WTC11 (cell line): ENCODE results near the gene PRDM2.

Experiments used
- ATF2 ChIP-seq: sonication (generic); formaldehyde crosslinking; IDR thresholded peaks from 2 replicates; pipeline ENCODE4 v1.8.1; 2022; ENCODE audit warnings: low read depth, missing genetic modification reagents, borderline replicate concordance
- ETV6 ChIP-seq: sonication (generic); formaldehyde crosslinking; IDR thresholded peaks from 2 replicates; pipeline ENCODE4 v1.8.1; 2022; ENCODE audit warnings: mild to moderate bottlenecking, missing genetic modification reagents
- GRHL2 ChIP-seq: fragments of 250-450 bp; sonication (Bioruptor Pico); IDR thresholded peaks from 2 replicates; pipeline ENCODE4 v1.8.0; 2022; ENCODE audit warnings: mild to moderate bottlenecking, moderate library complexity; ENCODE audit not compliant: insufficient replicate concordance, severe bottlenecking
- HMGA2 ChIP-seq: fragments of 250-450 bp; sonication (Bioruptor Pico); IDR thresholded peaks from 2 replicates; pipeline ENCODE4 v1.4.0; 2021; ENCODE audit warnings: mild to moderate bottlenecking, moderate library complexity
- MXD4 ChIP-seq: fragments of 250-450 bp; sonication (Bioruptor Pico); IDR thresholded peaks from 2 replicates; pipeline ENCODE4 v1.8.0; 2021; ENCODE audit warnings: mild to moderate bottlenecking, moderate library complexity, borderline replicate concordance
- RELA ChIP-seq: sonication (generic); formaldehyde crosslinking; IDR thresholded peaks from 2 replicates; pipeline ENCODE4 v1.8.1; 2022; ENCODE audit warnings: missing genetic modification reagents, mild to moderate bottlenecking, borderline replicate concordance
- TCF7 ChIP-seq: sonication (generic); formaldehyde crosslinking; IDR thresholded peaks from 2 replicates; pipeline ENCODE4 v1.8.0; 2022; ENCODE audit warnings: mild to moderate bottlenecking, low read depth, missing genetic modification reagents, moderate library complexity
- ZNF281 ChIP-seq: sonication (generic); formaldehyde crosslinking; IDR thresholded peaks from 2 replicates; pipeline ENCODE4 v1.8.0; 2023; ENCODE audit warnings: mild to moderate bottlenecking, missing genetic modification reagents
- ZNF317 ChIP-seq: sonication (generic); formaldehyde crosslinking; IDR thresholded peaks from 2 replicates; pipeline ENCODE4 v1.8.1; 2023; ENCODE audit warnings: low read depth, mild to moderate bottlenecking, moderate library complexity, missing genetic modification reagents, borderline replicate concordance
- TF ChIP-seq, protein P1 (sequence below): fragments of 200-600 bp; IDR thresholded peaks from 2 replicates; pipeline ENCODE4 v1.8.0; 2022; ENCODE audit warnings: antibody characterized with exemption

DNA sequence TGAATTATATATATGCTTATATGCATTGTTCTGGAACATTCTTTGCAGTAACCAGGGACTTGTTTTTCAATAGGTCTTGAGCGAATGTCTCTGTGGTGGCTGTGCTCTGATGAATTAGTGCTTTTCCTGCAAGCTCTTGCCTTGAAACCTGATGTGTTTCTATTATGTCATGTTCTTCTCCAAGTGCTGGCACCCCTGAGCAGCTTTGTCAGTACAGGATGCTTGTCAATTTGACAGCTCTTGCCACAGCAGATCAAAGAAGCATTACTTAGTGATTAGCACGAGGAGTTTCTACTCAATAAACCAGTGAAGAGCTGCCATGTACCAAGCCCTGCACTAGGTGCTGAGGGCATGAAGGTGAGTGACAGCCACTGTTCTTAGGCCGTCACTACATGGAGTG lies 171.9 kb downstream of the PRDM2 start:
- no peak for TF ChIP-seq MXD4
- no peak for TF ChIP-seq TCF7 (CRISPR knock-in tag)
- TF ChIP-seq RELA (CRISPR knock-in tag) = no peak
- TF ChIP-seq, protein P1, sequence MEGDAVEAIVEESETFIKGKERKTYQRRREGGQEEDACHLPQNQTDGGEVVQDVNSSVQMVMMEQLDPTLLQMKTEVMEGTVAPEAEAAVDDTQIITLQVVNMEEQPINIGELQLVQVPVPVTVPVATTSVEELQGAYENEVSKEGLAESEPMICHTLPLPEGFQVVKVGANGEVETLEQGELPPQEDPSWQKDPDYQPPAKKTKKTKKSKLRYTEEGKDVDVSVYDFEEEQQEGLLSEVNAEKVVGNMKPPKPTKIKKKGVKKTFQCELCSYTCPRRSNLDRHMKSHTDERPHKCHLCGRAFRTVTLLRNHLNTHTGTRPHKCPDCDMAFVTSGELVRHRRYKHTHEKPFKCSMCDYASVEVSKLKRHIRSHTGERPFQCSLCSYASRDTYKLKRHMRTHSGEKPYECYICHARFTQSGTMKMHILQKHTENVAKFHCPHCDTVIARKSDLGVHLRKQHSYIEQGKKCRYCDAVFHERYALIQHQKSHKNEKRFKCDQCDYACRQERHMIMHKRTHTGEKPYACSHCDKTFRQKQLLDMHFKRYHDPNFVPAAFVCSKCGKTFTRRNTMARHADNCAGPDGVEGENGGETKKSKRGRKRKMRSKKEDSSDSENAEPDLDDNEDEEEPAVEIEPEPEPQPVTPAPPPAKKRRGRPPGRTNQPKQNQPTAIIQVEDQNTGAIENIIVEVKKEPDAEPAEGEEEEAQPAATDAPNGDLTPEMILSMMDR = no peak
- TF ChIP-seq ETV6 (CRISPR knock-in tag) = no peak
- TF ChIP-seq HMGA2 = no peak
- no peak for TF ChIP-seq GRHL2 (CRISPR knock-in tag)
- no peak for TF ChIP-seq ZNF281 (CRISPR knock-in tag)
- TF ChIP-seq ZNF317 (CRISPR knock-in tag) = no peak
- TF ChIP-seq ATF2 (CRISPR knock-in tag) = no peak
